ES-I3 (cell line): Measurements from ENCODE around the gene KIF16B.

Experiments
- H3K36me3 ChIP-seq: 2 replicates; pipeline ENCODE4 v1.6.1; 2013; ENCODE audit warnings: mild to moderate bottlenecking, low read length, control low read depth, moderate library complexity; ENCODE audit not compliant: insufficient read depth
- H3K4me1 ChIP-seq: 2 replicates; pipeline ENCODE4 v1.6.1; 2013; ENCODE audit warnings: mild to moderate bottlenecking, control low read depth, low read length; ENCODE audit not compliant: insufficient read depth
- H3K9ac ChIP-seq: 2 replicates; pipeline ENCODE4 v1.6.1; 2013; ENCODE audit warnings: low read depth, mild to moderate bottlenecking, low read length, moderate library complexity
- H3K9me3 ChIP-seq: 2 replicates; pipeline ENCODE4 v1.6.1; 2013; ENCODE audit warnings: mild to moderate bottlenecking, low read length, moderate library complexity; ENCODE audit not compliant: control insufficient read depth, insufficient read depth

Gene KIF16B

GRCh38 chr20:16554766-16555543, 18.3 kb downstream of the KIF16B start:
- no peaks in the 10 kb centered on the region; the same call in 1 of the 2 replicates for H3K9me3 ChIP-seq
- H3K4me1 ChIP-seq: no peaks in the 10 kb centered on the region
- H3K36me3 ChIP-seq: no peaks in the 10 kb centered on the region; the same call in 1 of the 2 replicates
- H3K9ac ChIP-seq: no peak overlapping the region

- Histone ChIP-seq H3K36me3 (no peaks in the 10 kb centered on the region; the same call in 1 of the 2 replicates), H3K4me1 (no peaks in the 10 kb centered on the region), H3K9me3 (no peaks in the 10 kb centered on the region; the same call in 1 of the 2 replicates), H3K9ac (no peak overlapping the region)
Measured at GRCh38 chr20:16553684-16554083, 19.6 kb downstream of the KIF16B start.

GRCh38 chr20:16553101-16553500, 20.1 kb downstream of the KIF16B start:
- Histone ChIP-seq H3K9ac (no peak overlapping the region), H3K9me3 (no peaks in the 10 kb centered on the region; the same call in 1 of the 2 replicates), H3K36me3 (no peaks in the 10 kb centered on the region; the same call in 1 of the 2 replicates), H3K4me1 (no peaks in the 10 kb centered on the region)

GRCh38 chr20:16552015-16552414, 21.2 kb downstream of the KIF16B start:
- Histone ChIP-seq H3K36me3 (no peaks in the 10 kb centered on the region; the same call in 1 of the 2 replicates), H3K9ac (no peak overlapping the region), H3K9me3 (no peaks in the 10 kb centered on the region; the same call in 1 of the 2 replicates), H3K4me1 (no peaks in the 10 kb centered on the region)

- no peaks in the 10 kb centered on the region for H3K4me1 ChIP-seq
- H3K9ac ChIP-seq: no peak overlapping the region
- H3K9me3 ChIP-seq: no peaks in the 10 kb centered on the region; the same call in 1 of the 2 replicates
- H3K36me3 ChIP-seq: no peaks in the 10 kb centered on the region; the same call in 1 of the 2 replicates
Measured at GRCh38 chr20:16551607-16552006, 21.6 kb downstream of the KIF16B start.

- H3K9ac ChIP-seq: no peak overlapping the region
- no peaks in the 10 kb centered on the region for H3K36me3 ChIP-seq
- no peaks in the 10 kb centered on the region for H3K9me3 ChIP-seq
- no peaks in the 10 kb centered on the region for H3K4me1 ChIP-seq
Measured at GRCh38 chr20:16548068-16548672, 25.1 kb downstream of the KIF16B start.

- H3K9me3 ChIP-seq: no peaks in the 10 kb centered on the region
- H3K4me1 ChIP-seq: no peaks in the 10 kb centered on the region
- H3K9ac ChIP-seq: no peak overlapping the region
- H3K36me3 ChIP-seq: no peaks in the 10 kb centered on the region
Measured at GRCh38 chr20:16544949-16545348, 28.3 kb downstream of the KIF16B start.

- no peaks in the 10 kb centered on the region for H3K4me1 ChIP-seq
- no peaks in the 10 kb centered on the region for H3K36me3 ChIP-seq
- no peak overlapping the region for H3K9ac ChIP-seq
- no peaks in the 10 kb centered on the region for H3K9me3 ChIP-seq
Measured at GRCh38 chr20:16542477-16542876, 30.8 kb downstream of the KIF16B start.

GRCh38 chr20:16541878-16542277, 31.4 kb downstream of the KIF16B start:
- Histone ChIP-seq H3K4me1 (no peaks in the 10 kb centered on the region), H3K9me3 (no peaks in the 10 kb centered on the region), H3K9ac (no peak overlapping the region), H3K36me3 (no peaks in the 10 kb centered on the region)

- no peak overlapping the region for H3K9ac ChIP-seq
- no peaks in the 10 kb centered on the region for H3K36me3 ChIP-seq
- H3K9me3 ChIP-seq: no peaks in the 10 kb centered on the region
- H3K4me1 ChIP-seq: no peaks in the 10 kb centered on the region
Measured at GRCh38 chr20:16541226-16541625, 32.0 kb downstream of the KIF16B start.

GRCh38 chr20:16539280-16540021, 33.8 kb downstream of the KIF16B start:
- Histone ChIP-seq H3K9ac (no peak overlapping the region), H3K4me1 (no peaks in the 10 kb centered on the region), H3K36me3 (no peaks in the 10 kb centered on the region), H3K9me3 (no peaks in the 10 kb centered on the region)

GRCh38 chr20:16538779-16539178, 34.5 kb downstream of the KIF16B start:
- no peak overlapping the region for H3K9ac ChIP-seq
- no peaks in the 10 kb centered on the region for H3K4me1 ChIP-seq
- no peaks in the 10 kb centered on the region for H3K9me3 ChIP-seq
- H3K36me3 ChIP-seq: no peaks in the 10 kb centered on the region

- no peaks in the 10 kb centered on the region for H3K4me1 ChIP-seq
- H3K9ac ChIP-seq: no peak overlapping the region
- no peaks in the 10 kb centered on the region for H3K9me3 ChIP-seq
- H3K36me3 ChIP-seq: no peaks in the 10 kb centered on the region
Measured at GRCh38 chr20:16537918-16538317, 35.3 kb downstream of the KIF16B start.

GRCh38 chr20:16537025-16537665, 36.1 kb downstream of the KIF16B start:
- H3K4me1 ChIP-seq: no peaks in the 10 kb centered on the region
- H3K9me3 ChIP-seq: no peaks in the 10 kb centered on the region
- no peaks in the 10 kb centered on the region for H3K36me3 ChIP-seq
- H3K9ac ChIP-seq: no peak overlapping the region
